AG09309 (cell line): ENCODE data around the gene GSAP.

ENCODE experiments used
- DNase-seq: peaks from one replicate; pipeline ENCODE4 v3.0.0-alpha.2; 2010; ENCODE audit warnings: low read depth
- H3K4me3 ChIP-seq: 2 replicates; pipeline ENCODE4 v1.5.1; 2011; ENCODE audit warnings: mild to moderate bottlenecking, low read depth, low read length, moderate library complexity; ENCODE audit not compliant: control insufficient read depth
- CTCF ChIP-seq: IDR thresholded peaks from 2 replicates; pipeline ENCODE4 v1.5.1; 2011; ENCODE audit warnings: mild to moderate bottlenecking, low read depth, low read length, inconsistent platforms; ENCODE audit not compliant: insufficient read depth, control insufficient read depth; ENCODE audit errors: missing control alignments

GSAP gene

GRCh38 chr7:77460057-77460486 is 43.9 kb upstream of the GSAP start:
- TF ChIP-seq CTCF: no peak
- H3K4me3 ChIP-seq: no peak overlapping the region
- DNase-seq: no peak

GRCh38 chr7:77459311-77459726 is 43.2 kb upstream of the GSAP start:
- DNase-seq: no peak
- no peak for TF ChIP-seq CTCF
- H3K4me3 ChIP-seq: no peak overlapping the region

GRCh38 chr7:77458786-77459185 is 42.6 kb upstream of the GSAP start:
- no peak overlapping the region for H3K4me3 ChIP-seq
- TF ChIP-seq CTCF: no peak
- no peak for DNase-seq

- DNase-seq: no peak
- H3K4me3 ChIP-seq: no peak overlapping the region
- TF ChIP-seq CTCF: no peak
Observed at GRCh38 chr7:77457779-77458178, 41.6 kb upstream of the GSAP start.

GRCh38 chr7:77456696-77457095 is 40.5 kb upstream of the GSAP start:
- no peak overlapping the region for H3K4me3 ChIP-seq
- no peak for DNase-seq
- no peak for TF ChIP-seq CTCF

GRCh38 chr7:77455321-77455720 is 39.2 kb upstream of the GSAP start:
- TF ChIP-seq CTCF: no peak
- peak; percentile 68 for DNase-seq
- no peak overlapping the region for H3K4me3 ChIP-seq

- TF ChIP-seq CTCF: no peak
- no peak for DNase-seq
- H3K4me3 ChIP-seq: no peak overlapping the region
Observed at GRCh38 chr7:77454802-77455201, 38.7 kb upstream of the GSAP start.
